ENCODE measurements around the gene FBXW5.

FBXW5 gene

DNA sequence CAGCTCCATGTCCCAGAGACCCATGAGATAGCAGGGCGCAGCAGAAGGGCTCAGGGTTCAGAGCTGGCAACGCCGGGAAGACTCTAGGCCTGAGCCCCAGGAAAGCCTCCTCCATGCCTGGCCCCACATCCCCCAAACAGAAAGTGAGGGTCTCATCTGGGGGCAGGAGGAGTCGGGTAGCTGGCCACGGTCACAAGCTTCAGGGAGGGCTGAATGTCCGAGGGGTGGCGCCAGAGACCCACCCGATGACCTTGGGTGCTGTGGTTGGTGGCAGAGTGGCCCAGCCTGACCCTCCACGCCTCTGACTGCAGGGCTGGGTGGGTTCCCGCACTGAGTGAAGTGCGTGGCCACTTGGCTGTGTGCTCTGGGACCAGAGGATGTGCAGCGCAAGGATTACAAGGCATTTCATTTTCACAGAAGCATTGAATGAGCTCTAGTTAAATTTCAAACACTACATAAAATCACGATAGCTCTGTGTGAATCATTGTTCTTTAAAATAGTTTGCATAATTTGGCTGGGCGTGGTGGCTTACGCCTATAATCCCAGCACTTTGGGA, 3.5 kb upstream of the FBXW5 start:
- DNase-seq: no peak

DNA sequence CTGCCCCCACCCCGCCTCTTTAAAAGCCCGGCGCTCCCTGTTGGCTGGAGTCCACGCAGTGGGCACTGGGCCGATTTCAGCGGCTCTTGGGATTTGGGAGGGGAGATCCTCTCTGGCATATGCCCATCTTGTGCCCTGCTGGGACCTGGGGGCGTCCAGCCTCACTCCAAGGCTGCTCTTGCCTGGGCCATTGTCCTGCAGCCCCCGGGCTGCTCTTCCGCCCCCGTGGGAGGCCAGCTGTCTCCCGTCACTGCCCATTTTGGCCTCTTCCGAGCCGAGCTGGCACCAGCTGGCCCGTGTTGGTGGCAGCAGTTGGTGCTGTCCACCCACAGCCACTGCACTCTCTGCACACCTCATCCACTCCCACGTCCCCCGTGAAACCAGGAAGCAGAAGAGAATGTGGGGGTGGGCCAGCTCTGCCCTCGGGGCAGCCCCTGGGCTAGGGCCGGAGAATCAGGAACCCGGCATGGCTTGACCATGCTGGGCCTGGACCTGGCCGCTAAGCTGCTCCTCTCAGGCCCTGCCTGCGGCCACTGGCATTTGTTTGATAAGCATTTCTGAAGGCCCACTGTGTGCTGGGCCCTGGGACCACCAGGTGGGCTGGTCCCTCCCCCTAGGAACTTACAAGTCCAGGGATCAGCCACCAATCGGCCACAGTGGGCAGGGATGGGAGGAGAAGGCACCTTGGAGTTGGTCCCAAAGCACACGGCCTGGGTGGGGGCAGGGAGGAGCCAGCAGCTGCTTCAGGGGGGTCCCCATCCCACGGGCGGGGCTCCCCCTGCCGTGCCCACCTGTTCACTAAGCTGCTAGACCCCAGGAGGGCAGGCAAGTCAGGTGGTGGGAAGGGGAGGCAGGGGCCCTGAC, 2.7 kb upstream of the FBXW5 start:
- DNase-seq: no peak

DNA sequence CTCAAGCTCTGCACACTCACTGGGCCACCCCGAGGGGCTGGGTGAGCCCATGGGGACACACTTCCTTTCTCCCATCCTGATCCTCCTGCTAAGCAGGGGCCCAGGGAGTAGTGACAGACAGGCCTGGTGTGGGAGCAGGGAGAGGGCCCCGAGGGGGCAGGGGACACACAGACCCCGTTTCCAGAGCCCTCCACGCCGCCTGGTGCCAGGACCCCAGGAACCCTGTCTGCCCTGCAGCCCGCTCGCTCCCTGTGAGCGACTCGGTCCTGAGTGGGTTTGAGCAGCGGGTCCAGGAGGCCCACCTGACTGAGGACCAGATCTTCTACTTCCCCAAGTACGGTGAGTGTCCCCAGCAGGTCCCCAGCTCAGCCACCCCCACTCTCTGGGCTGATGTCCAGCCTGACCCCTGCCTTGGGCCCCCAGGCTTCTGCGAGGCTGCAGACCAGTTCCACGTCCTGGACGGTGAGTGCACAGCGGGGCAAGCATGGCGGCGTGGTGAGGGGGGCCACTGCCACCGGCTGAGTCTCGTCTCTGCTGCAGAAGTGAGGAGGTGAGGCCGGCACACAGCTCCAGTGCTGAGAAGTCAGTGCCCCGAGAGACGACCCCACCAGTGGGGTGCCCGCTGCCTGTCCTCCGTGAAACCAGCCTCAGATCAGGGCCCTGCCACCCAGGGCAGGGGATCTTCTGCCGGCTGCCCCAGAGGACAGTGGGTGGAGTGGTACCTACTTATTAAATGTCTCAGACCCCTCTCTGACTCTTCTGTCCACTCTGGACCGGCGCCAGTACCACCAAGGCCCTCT, 1.9 kb upstream of the FBXW5 start:
- DNase-seq: no peak

DNA sequence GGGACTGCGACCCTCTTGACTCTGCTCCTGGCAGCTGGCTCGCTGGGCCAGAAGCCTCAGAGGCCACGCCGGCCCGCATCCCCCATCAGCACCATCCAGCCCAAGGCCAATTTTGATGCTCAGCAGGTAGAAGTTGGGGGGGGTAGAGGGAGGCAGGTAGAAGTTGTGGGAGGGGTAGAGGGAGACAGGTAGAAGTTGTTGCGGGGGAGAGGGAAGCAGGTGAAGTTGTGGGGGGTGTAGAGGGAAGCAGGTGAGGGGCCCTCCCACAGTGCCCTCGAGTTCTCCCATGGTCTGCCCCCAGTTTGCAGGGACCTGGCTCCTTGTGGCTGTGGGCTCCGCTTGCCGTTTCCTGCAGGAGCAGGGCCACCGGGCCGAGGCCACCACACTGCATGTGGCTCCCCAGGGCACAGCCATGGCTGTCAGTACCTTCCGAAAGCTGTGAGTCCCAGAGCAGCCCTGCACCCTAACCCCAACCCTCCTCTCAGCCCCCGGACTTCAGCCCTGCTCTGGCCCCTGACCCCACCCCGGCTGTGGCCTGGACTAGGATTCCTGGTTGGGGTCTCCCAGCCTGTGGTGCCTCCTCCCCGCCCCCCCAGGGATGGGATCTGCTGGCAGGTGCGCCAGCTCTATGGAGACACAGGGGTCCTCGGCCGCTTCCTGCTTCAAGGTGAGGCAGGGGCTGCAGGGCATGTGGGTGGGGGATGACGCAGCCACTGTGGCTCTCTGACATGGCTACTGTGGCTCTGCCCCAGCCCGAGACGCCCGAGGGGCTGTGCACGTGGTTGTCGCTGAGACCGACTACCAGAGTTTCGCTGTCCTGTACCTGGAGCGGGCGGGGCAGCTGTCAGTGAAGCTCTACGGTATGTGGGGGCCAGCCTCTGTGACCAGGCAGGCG, 1.0 kb upstream of the FBXW5 start:
- DNase-seq: no peak

DNA sequence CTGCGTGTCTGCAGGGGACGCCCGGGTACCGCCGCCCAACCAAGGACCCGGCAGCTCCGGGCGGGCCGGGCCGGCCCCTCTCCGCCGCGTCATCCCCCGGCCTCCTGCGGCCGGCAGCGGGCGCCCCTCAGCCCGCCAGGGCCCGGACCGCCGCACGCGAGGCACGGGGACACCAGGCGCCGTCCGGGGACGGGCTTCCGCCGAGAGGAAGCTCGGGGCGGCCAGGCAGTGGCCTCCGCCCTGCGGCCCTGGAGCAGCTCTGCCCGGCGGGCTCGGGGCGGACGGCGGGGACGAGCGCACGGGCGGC, 373 bp downstream of the FBXW5 start:
- peak in 1 of 2 experiments; percentile 65 for DNase-seq

DNA sequence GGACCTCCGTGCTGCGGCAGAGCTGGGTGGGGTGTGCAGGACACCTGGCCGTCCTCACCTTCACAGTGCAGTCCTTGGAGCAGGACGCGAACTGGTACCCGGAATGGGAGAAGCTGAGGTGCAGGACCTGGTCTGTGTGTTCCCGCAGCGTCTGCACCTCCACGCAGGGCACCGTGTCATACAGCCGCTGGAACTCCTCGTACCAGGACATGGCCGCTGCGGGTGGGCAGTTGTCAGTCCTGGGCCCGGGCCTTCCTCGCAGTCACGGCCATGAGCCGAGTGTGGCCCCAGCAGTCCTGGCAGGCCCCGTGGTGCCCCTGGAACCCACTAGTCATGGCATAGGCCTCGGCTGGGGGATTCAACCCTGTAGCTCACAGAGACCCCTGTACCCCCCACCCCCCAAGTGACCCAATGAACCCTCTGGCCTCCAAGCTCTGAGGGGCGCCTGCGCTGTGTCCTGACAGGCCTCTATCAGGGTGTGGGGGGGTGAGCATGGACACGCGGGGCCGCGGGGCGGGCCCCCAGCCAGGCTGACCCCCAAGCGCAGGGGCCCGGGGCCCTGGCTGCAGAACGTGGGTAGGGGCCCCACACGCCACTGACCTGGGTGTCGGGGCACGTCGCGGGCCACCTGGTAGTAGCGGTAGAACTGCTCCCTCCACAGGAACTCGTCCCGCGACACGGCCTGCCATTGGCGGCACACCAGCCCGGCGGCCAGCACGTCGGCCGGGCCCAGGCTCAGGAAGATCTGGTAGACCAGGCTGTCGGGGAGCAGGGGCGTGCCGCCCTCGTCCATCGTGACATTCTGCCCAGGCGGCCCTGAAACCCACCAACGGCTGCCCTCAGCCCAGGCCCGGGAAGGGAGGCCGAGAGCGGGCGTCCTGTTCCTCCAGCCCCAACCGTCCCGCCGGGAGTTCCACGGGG, 987 bp downstream of the FBXW5 start:
- DNase-seq: no peak

DNA sequence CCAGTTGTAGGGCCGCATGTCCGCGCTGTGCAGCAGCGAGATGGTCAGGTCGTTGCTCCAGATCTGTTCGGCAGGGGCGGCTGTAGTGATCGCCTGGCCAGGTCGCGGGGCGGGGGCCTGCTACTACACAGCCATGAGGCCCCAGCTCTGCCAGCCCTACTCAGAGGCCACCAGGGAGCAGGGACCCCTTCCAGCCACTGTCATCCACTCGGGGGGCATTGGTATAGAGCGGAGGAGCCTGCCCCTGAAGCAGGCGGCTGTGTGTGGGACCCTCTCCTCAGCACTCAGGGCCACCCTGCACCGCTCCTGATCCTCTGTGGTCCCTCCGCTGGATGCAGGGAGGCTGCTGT, 1.7 kb downstream of the FBXW5 start:
- DNase-seq: no peak

DNA sequence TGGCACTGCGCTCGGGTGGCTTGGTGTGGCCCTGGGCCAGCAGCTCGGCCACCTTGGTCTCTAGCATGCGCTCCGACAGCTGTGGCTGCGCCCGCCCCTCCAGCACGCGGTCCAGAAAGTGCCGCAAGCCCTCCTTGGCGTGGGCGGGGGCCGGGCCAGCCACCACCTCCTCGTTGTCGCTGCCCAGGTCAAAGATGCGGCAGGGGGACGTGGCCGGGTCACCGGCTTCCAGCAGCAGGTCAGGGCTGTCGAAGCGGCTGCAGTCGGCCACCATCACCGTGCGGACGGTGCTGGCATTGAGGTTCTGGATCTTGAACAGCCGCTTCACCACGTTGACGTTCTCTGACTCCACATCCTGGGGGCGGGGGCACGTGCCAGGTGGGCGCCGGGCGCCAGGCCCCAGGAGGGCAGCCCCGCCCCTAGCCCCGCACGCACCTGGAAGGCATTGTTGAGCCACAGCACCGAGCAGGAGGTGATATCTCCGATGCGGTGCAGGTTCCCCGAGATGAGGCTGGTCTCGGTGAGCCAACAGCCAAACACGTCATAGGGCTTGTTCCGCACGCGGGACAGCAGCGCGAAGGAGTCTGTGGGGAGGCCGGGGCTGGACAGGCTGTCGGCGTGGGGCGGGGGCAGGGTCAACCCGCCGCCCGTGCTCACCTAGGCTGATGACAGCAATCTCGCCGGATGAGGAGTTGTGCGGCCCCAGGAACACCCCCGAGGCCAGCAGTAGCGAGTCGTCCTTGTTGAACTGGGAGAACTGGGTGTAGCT, 2.2 kb downstream of the FBXW5 start:
- no peak for DNase-seq

DNA sequence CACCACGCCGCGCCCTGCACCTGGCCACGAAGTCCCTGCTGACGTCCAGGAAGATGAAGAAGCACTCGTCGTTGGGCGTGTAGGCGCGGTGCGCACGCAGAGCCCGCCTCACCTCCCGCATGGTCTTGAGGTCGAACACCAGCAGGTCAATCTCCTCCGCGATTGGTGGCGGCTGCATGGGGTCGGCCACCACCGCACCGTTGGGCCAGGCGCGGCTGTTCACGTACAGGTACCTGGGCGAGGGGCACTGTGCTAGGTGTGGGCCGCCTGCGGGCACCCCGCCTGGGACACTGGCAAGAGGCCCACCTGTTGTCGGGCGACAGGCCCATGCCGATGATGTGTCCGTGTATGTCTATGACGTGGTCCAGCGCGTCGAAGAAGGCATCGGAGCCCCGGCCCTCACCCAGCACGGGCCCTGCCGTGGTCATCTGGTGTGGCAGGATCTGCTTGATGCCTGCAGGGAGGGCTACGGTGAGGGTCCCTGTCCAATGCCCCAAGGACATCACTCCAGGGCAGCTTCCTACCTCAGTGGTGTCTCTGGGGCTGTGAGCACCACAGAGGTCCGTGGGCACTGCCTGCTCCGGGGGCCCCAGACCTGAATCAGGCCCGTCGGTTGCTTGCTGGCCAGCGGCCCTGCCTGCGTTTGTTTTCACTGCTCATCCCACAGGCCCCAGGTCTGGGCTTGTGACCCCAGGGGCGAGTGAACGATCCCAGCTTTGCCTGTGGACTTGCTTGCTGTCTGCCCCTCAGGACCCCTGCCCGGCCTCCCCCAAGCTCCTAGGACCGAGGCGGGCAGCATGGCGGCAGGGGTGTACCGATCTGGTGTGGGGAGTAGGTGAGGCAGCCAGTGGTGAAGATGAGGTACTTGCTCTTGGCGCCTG, 3.1 kb downstream of the FBXW5 start:
- DNase-seq: no peak

DNA sequence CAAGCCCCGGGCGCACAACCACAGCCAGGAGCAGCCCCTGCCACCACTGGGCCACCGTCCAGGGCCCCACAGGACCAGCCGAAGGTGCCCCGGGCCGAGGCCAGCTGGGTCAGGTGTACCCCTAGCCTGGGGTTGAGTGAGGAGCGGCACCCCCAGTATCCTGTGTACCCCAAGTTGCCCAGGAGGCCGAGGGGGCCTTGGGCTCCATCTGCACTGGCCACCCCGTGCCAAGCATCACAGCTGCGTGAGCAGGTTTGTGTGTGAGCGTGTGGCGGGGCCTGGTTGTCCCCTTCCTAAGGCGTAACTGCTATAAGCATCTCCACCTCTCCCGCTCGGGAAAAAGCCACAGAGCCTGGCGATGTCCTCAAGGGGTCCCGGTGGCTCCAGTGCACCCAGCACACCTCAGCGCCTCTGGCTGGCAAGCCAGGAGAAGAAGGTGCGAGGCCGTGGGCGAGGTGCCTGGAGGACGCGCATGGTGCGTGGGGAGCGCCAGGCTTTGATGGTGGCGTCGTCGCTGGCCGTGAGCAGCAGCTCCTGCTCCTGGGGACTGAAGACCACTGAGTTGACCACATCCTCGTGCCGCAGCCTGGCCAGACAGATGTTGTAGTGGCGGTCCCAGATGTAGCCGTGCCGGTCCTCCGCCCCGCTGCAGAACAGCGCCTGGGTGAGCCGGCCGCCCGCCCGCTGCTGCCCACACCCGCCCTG, 3.9 kb downstream of the FBXW5 start:
- DNase-seq: no peak

DNA sequence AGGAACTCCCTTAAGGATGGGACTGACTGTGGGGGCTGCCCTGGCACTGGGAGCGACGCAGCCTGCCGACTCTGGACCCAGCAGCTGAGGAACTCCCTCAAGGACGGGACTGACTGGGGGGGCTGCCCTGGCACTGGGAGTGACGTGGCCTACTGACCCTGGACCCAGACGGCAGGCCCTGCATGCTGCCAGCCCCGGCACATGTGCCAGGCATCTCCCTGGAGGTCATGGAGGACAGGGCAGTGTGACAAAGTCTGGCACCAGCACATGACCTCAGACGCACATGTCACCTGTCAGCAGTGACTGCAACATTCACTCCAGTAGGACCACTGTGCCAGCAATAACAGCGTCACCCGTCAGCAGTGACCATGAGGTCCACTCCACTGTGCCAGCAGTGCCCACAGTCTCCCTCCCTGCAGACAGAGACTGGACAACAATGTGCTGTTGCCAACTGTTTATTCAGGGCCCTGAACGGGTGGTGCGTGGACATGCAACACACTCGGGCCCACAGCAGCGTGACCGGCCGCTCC, 4.5 kb downstream of the FBXW5 start:
- no peak for DNase-seq

DNA sequence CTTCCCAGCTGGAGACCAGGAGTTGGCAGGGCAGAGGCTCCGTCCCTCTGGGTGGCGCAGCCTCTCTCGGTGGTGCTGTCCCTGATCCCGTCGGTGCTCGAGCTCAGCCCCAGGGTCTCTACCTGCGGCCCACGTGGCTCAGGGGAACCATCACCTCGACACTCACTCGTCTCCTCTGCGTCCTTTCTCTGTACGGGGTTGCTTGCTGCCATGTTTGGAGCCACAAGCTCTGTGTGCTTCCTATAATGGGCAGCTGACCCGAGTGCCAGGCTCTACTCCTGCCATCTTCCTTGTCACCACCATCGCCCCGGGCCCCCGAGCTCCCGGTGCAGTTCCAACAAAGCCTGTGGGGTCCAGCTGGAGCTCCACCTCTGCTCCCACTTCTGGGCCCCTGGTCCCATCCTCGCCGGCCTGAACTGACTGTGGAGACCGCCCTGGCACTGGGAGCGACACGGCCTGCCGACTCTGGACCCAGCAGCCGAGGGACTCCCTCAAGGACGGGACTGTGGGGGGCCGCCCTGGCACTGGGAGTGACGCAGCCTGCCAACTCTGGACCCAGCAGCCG, 5.0 kb downstream of the FBXW5 start:
- DNase-seq: no peak

DNA sequence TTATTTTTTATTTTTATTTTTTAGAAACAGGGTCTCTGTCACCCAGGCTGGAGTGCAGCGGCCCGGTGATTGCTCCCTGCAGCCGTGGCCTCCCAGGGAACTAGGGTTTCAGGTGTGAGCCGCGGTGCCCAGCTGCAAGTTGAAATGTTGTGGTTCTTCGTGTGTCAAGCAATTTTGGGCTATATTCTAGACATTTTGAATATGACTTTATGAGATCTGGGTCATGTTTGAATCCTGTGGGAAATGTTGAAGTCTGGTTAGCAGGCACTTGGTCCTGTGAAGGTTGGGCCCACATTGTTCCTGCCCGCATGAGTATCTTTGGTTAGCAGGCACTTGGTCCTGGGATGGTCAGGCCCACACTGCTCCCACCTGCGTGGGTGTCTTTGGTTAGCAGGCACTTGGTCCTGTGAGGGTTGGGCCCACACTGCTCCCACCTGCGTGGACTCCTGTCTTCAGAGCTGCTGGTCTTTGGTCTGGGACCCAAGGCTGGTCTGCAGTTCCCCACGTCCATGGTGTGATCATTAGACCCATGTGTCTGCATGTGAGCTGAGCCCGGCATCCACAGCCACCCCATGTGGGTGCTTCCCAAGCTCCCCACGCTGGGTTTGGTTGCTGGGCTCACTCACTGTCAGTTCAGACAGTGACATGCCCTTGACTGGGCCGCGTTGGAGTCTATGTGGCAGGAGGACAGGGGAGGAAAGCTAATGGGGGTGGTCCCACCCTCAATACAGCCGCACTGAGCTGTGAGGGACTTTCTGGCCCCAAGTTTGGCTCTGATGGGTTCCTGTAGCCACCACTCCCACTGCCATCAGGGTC, 7.1 kb downstream of the FBXW5 start:
- no peak for DNase-seq

DNA sequence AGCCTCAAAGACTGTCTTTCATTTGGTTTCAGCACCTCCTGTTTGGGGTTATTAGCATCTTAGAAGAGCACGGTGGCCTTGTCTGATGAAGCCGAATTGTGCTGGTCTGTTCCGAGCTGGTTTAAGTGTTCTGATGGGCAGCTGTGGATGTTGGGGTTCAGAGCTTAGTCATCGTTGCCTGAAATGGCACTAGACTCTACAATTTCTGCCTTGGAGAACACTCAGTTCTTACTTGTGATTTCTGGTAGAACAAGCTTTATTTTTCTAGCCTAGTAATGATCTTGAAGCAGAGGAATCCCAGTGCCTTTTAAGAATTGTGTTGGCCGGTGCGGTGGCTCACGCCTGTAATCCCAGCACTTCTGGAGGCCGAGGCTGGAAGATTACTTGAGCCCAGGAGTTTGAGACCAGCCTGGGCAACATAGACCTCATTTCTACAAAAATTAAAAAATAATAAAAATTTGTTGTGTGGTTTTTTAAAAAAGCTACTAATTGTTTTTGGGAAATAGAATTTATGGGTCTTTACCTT, 7.8 kb downstream of the FBXW5 start:
- no peak for DNase-seq

DNA sequence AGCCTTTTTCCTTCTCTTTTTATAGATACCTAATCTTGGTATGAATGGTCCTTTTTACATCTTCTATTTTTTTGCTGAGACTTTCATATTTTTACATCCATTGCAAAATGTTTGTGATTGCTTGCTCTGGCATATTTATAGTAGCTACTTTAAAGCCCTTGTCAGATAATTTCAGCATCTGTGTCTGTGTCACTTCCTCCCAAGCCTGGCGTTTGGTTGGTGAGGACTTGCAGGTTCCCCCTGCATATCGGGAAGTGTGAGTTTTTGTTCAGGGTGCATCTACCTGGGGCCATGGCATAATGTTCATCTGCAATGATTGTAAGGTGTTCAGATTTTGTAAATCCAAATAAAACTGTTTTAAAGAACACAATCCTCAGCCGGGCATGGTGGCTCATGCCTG, 8.9 kb downstream of the FBXW5 start:
- DNase-seq: no peak

DNA sequence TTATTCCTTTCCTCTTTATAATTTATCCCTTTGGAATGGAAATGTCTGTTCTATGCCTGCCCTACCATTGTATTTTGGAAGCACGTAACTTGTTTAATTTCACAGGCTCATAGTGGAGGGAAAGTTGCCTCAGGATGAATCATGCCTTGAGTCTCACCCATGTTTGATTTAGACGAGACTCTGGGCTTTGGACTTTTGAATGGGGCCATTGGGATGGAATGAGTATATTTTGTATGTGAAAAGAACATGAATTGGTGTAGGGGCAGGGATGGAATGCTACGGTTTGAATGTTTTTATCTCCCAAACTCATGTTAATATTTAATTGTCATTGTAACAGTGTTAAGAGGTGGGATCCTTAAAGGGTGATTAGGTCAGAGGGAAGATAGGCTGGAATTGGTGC, 10.3 kb downstream of the FBXW5 start:
- DNase-seq: no peak

DNA sequence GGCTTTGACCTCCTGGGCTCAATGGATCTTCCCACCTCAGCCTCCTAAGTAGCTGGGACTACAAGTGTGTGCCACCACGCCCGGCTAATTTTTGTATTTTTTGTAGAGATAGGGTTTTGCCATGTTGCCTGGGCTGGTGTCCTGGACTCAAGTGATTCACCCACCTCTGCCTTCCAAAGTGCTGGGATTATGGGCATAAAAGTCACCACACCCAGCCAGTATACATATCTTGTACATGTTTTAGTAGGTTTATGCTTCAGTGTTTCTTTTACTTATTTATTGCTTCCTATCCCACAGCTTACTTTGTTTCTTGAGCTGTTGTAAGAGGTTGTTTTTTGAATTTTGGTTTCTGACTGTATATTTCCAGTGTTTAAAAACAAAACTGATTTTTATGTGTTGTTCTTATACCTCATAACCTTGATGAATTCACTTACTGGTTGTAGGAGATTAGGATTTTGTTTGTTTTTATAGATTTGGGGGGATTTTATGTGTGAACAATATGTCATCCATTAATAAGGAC, 12.9 kb downstream of the FBXW5 start:
- DNase-seq: no peak

DNA sequence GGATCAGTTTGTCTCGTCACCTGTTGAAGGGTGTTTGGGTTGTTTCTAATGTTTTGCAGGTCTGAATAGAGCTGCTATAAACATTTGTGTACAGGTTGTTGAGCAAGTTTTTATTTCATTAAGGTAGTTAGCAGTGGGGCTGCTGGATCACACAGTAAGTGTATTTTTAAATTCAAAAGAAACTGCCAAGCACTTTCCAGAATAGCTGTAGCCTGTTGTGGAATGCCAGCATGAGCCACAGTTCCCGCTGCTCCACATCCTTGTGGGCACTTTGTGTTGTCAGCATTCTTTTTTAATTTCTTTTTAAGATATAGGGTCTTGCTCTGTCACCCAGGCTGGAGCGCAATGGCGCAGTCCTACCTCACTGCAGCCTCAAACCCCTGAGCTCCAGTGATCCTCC, 14.5 kb downstream of the FBXW5 start:
- no peak for DNase-seq

Measured in Kasumi-1 (cell line).